K562 (cell line): ENCODE results near the gene NT5C3B. TPM values are rescaled to one million over a fixed set of nuclear protein-coding genes. Genes with fewer than 3 reads are reported as not detected.
A peak's percentile ranks its signal among the peaks of the same experiment; 100 is the strongest.

ENCODE experiments used
- MCM7 ChIP-seq, 2 experiments: fragments of 450-650 bp; IDR thresholded peaks; 2 replicates each; pipeline ENCODE4 v1.6.1; 2016 to 2018
- NFE2 ChIP-seq: IDR thresholded peaks from 2 replicates; pipeline ENCODE4 v1.6.1; 2014; ENCODE audit warnings: antibody characterized with exemption, low read depth
- SMAD4 ChIP-seq: fragments of 250-450 bp; sonication (Bioruptor Pico); conservative IDR thresholded peaks from 2 replicates; pipeline ENCODE4 v1.8.0; 2021; ENCODE audit warnings: inconsistent platforms, mild to moderate bottlenecking, moderate library complexity
- SMARCC2 ChIP-seq: fragments of 450-650 bp; IDR thresholded peaks from 2 replicates; pipeline ENCODE4 v1.6.1; 2017; ENCODE audit warnings: antibody characterized with exemption, moderate library complexity, mild to moderate bottlenecking, low read depth
- polyA plus RNA-seq, 8 experiments: library from polyadenylated mRNA; depleted of rRNA in 4 of 8; stranded (reverse) in 5 of 8; unstranded in 3 of 8; fragments of >200 nt; fragmentation: Nextera tagmentation in 2 of 8; fragmentation: Illumina TruSeq in 1 of 8; extraction: Ambion mirVana in 2 of 8; extraction: Trizol in 1 of 8; gene quantifications; 2 replicates each; pipeline versions ENCODE4 v1.2.1 to v1.2.3, GENCODE V29; 2011 to 2014; ENCODE audit warnings: inconsistent platforms in 1 of 8, missing spikeins in 1 of 8
- total RNA-seq, 7 experiments: library from RNA; depleted of rRNA in 6 of 7; stranded (reverse); fragments of >200 nt in 6 of 7; fragmentation: Illumina TruSeq in 2 of 7; extraction: Trizol in 2 of 7; gene quantifications; 2 replicates each; pipeline versions ENCODE4 v1.2.1 to v1.2.3, GENCODE V29; 2011 to 2021; ENCODE audit warnings: low replicate concordance in 1 of 7
- TF ChIP-seq, protein P1 (sequence below): sonication (generic); IDR thresholded peaks from 2 replicates; pipeline ENCODE4 v1.6.1; 2016
- TF ChIP-seq, protein P2 (sequence below), 2 experiments: fragments of 450-650 bp; conservative IDR thresholded peaks; 2 replicates each; pipeline ENCODE4 v1.6.1; 2017; ENCODE audit warnings: mild to moderate bottlenecking in 2 of 2, moderate library complexity in 2 of 2
- TF ChIP-seq, protein P3 (sequence below): fragments of 450-650 bp; IDR thresholded peaks from 2 replicates; pipeline ENCODE4 v1.6.1; 2016

The NT5C3B gene
- total and polyA plus RNA-seq, 9 of the 15 experiments (the other 6 are each of a cell fraction or from before 2014, with no cell fraction given) = 2.0 to 166 (median 85.0) TPM

DNA sequence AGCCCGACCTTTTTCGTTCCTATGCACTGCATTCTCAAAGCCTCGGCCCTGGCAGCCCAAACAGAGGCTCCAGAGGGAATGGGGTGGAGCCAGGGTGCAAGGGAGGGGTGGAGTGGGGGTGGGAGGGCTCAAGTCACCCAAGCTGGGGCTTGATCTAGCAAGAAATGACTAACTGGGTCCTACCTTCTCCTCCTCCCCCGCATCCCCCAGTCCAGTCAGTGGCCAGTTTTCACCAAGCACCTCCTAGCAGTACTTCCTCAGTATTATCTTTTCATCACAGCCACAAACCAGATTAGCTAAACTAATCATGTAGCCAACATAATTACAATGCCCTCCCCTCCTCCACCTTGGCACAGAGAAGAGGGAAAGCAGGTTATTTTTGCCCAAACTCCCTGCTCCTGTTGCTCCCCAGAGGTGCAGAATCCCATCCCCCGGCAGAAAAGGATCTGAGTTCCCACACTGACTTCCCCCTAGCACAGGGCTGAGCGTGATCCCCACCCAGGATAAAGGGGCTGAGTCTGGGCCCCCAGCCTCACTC is 51.8 kb downstream of the NT5C3B start (continued):
- TF ChIP-seq, protein P1, sequence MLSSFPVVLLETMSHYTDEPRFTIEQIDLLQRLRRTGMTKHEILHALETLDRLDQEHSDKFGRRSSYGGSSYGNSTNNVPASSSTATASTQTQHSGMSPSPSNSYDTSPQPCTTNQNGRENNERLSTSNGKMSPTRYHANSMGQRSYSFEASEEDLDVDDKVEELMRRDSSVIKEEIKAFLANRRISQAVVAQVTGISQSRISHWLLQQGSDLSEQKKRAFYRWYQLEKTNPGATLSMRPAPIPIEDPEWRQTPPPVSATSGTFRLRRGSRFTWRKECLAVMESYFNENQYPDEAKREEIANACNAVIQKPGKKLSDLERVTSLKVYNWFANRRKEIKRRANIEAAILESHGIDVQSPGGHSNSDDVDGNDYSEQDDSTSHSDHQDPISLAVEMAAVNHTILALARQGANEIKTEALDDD = peak; percentile 99
- TF ChIP-seq MCM7 (IDR thresholded peaks at IDR 0.05) (no peak), SMARCC2 (peak; percentile 73; the same call in 1 of the 2 replicates), SMAD4 (CRISPR knock-in tag) (peak; percentile 48; the same call in 1 of the 2 replicates), NFE2 (peak; percentile 7; the same call in 1 of the 2 replicates)
- TF ChIP-seq, protein P2, sequence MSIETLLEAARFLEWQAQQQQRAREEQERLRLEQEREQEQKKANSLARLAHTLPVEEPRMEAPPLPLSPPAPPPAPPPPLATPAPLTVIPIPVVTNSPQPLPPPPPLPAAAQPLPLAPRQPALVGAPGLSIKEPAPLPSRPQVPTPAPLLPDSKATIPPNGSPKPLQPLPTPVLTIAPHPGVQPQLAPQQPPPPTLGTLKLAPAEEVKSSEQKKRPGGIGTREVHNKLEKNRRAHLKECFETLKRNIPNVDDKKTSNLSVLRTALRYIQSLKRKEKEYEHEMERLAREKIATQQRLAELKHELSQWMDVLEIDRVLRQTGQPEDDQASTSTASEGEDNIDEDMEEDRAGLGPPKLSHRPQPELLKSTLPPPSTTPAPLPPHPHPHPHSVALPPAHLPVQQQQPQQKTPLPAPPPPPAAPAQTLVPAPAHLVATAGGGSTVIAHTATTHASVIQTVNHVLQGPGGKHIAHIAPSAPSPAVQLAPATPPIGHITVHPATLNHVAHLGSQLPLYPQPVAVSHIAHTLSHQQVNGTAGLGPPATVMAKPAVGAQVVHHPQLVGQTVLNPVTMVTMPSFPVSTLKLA (conservative IDR thresholded peaks at IDR 0.05) = 0 out of 4 replicates have a peak, but pooled peaks of 1 of the 2 experiments have one; percentile 42
- TF ChIP-seq, protein P3, sequence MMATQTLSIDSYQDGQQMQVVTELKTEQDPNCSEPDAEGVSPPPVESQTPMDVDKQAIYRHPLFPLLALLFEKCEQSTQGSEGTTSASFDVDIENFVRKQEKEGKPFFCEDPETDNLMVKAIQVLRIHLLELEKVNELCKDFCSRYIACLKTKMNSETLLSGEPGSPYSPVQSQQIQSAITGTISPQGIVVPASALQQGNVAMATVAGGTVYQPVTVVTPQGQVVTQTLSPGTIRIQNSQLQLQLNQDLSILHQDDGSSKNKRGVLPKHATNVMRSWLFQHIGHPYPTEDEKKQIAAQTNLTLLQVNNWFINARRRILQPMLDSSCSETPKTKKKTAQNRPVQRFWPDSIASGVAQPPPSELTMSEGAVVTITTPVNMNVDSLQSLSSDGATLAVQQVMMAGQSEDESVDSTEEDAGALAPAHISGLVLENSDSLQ = peak; percentile 43; the same call in 1 of the 2 replicates
